Neural crest cell (in vitro differentiated cells): Measurements from ENCODE around the gene FEM1B. TPM values are rescaled to one million over a fixed set of nuclear protein-coding genes. Genes with fewer than 3 reads are reported as not detected.

ENCODE experiments used
- DNase-seq: peaks from one replicate; pipeline ENCODE4 v3.0.0; 2021; ENCODE audit warnings: low read depth, mixed read lengths, low spot score
- H3K27ac Mint-ChIP-seq: one replicate; pipeline ENCODE4 v1.8.0; 2021; ENCODE audit warnings: mild to moderate bottlenecking, mixed read lengths; ENCODE audit not compliant: unreplicated experiment
- H3K27me3 Mint-ChIP-seq: 2 replicates; pipeline ENCODE4 v1.8.0; 2021; ENCODE audit warnings: low read depth, mild to moderate bottlenecking, mixed read lengths
- H3K36me3 Mint-ChIP-seq: 2 replicates; pipeline ENCODE4 v1.8.0; 2021; ENCODE audit warnings: low read depth, mild to moderate bottlenecking, mixed read lengths
- H3K4me1 Mint-ChIP-seq: 2 replicates; pipeline ENCODE4 v1.8.0; 2021; ENCODE audit warnings: mixed read lengths
- H3K4me3 Mint-ChIP-seq: one replicate; pipeline ENCODE4 v1.8.0; 2021; ENCODE audit warnings: mild to moderate bottlenecking, mixed read lengths
- H3K9me3 Mint-ChIP-seq: 2 replicates; pipeline ENCODE4 v1.8.0; 2021; ENCODE audit warnings: mixed read lengths
- CTCF ChIP-seq: fragments of 200-600 bp; sonication (generic); conservative IDR thresholded peaks from 2 replicates; pipeline ENCODE4 v1.5.0; 2021; ENCODE audit warnings: antibody characterized with exemption, mild to moderate bottlenecking
- total RNA-seq: library from RNA; stranded (reverse); gene quantifications from 2 replicates; pipeline ENCODE4 v1.2.1, GENCODE V29; 2021

Gene FEM1B
- total RNA-seq, 1 donor from 2014 or later: 61.4 TPM

DNA sequence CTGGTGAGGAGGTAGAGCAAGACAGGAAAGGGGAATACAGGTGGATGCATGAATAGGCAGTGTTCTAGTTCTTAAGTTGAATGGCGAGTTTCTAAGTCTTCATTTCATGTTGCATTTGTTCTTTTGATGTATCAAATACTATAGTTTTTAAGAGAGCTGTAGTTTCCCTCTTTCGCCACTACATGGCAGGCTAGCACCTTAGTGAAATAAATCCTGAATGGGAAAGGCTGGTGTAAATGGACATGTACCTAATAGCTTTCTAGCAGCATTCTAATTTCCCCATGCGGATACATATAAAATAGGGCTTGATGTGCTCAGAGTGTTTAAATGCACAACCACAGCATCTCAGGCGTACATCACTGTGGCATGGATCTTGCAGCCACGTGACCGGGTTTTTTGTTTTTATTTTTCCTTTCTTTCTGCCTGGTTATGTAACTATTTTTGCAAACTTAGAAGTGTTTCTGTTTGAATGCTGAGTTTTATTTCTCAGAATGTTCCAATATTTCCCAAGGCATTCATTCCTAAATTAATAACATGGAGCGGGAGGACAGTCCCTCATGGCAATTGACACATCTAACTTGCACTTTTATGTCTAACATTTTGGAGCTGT lies 24.5 kb upstream of the FEM1B start:
- Mint-ChIP-seq H3K4me1 (peaks cover 9% of the 10 kb centered on the region), H3K9me3 (peaks cover 6% of the 10 kb centered on the region), H3K27me3 (peaks cover 6% of the 10 kb centered on the region), H3K36me3 (no peaks in the 10 kb centered on the region), H3K27ac (no peak overlapping the region), H3K4me3 (peak overlapping the region; percentile 55)
- DNase-seq: no peak
- TF ChIP-seq CTCF: peak; percentile 89

DNA sequence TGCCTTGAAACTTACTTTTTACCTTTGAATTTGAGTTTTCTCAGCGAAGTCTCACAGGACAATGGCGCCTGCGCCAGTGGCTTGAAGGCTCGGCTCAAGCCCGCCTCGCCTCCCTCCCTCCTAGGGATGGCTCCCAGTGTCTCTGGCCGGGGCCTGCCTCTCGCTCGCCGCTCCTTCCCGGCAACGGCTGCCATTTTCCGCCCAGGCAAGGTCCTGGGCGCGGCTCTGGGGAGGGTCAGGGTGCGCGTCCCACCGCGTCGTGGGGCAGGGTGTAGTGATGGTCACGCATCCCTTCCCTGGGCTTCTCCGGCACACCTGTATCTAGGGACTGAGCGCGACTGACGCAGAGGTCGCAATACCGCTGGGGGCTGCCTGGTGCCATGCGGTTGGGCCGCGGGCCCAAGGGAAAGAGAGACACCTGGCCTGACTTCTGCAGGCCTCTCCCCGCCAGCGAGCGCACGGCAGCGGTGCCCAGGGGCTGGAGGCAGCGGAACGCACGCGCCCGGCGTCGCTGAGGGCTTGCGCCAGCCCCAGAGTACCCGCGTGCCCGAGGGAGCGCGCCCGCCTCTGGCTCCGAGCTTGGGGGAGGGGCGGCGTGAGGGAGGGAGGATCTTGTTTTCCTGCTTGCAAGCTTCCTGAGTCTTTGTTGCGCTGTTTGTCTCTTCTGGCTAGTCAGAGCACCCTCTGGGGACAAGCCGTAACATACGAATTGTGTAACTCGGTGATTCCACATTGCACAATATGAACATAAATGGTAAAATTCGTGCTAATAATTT lies 20.7 kb upstream of the FEM1B start:
- peaks cover 9% of the 10 kb centered on the region for H3K4me1 Mint-ChIP-seq
- no peaks in the 10 kb centered on the region for H3K36me3 Mint-ChIP-seq
- peak overlapping the region; percentile 94 for H3K27ac Mint-ChIP-seq
- no peak for TF ChIP-seq CTCF
- H3K27me3 Mint-ChIP-seq: peaks cover 6% of the 10 kb centered on the region
- DNase-seq: peak; percentile 89
- H3K9me3 Mint-ChIP-seq: no peaks in the 10 kb centered on the region
- H3K4me3 Mint-ChIP-seq: peak overlapping the region; percentile 88

DNA sequence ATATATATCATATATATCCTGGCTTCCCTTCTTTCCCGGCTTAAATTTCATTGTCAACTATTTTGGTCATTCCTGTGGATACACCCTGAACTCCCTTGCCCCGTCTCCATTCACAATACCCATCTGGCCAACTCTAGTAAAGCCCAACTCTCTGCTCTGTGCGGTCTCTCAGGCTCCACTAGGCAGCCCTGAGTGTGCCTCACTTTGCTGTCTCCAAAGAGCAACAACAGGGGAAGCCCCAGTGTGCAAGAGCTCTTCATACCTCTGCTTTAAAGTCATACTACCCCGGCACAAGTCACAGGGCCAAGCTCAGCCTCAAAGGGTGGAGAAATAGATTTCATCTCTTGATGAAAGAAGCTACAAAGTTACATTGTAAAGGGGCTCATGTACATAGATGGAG lies 18.9 kb upstream of the FEM1B start:
- no peak for DNase-seq
- TF ChIP-seq CTCF: no peak
- H3K4me3 Mint-ChIP-seq: no peak overlapping the region
- H3K27me3 Mint-ChIP-seq: peaks cover 13% of the 10 kb centered on the region
- no peaks in the 10 kb centered on the region for H3K9me3 Mint-ChIP-seq
- H3K36me3 Mint-ChIP-seq: no peaks in the 10 kb centered on the region
- H3K4me1 Mint-ChIP-seq: peaks cover 4% of the 10 kb centered on the region
- no peak overlapping the region for H3K27ac Mint-ChIP-seq

DNA sequence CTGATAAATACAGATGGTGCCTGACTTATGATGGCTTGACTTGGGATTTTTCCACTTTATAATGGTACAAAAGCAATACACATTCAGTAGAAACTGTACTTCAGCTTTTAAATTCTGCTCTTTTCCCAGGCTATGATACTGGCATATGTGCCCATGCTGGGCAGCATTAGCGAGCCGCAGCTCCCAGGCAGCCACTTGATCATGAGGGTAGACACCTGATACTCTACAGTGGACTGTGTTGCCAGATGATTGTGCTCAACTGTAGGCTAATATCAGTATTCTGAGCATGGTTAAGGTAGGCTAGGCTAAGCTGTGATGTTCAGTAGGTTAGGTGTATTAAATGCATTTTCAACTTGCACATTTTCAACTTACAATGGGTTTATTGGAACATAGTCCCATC lies 17.7 kb upstream of the FEM1B start:
- H3K36me3 Mint-ChIP-seq: no peaks in the 10 kb centered on the region
- H3K27ac Mint-ChIP-seq: no peak overlapping the region
- peaks cover 4% of the 10 kb centered on the region for H3K4me1 Mint-ChIP-seq
- no peak for DNase-seq
- H3K27me3 Mint-ChIP-seq: peaks cover 25% of the 10 kb centered on the region
- TF ChIP-seq CTCF: no peak
- no peak overlapping the region for H3K4me3 Mint-ChIP-seq
- H3K9me3 Mint-ChIP-seq: no peaks in the 10 kb centered on the region

- Mint-ChIP-seq H3K4me1 (peaks cover 4% of the 10 kb centered on the region), H3K27me3 (peaks cover 27% of the 10 kb centered on the region), H3K4me3 (peak overlapping the region; percentile 17), H3K36me3 (no peaks in the 10 kb centered on the region), H3K9me3 (no peaks in the 10 kb centered on the region), H3K27ac (no peak overlapping the region)
- TF ChIP-seq CTCF: no peak
- DNase-seq: no peak
These were observed 16.3 kb upstream of the FEM1B start for GRCh38 chr15:68261241-68261640.
